H9 (cell line): ENCODE data around the gene USP5. TPM values are rescaled to one million over a fixed set of nuclear protein-coding genes. Genes with fewer than 3 reads are reported as not detected.

Experiments
- DNase-seq: peaks from one replicate; pipeline ENCODE4 v3.0.0-alpha.2; 2017
- H2AFZ ChIP-seq: one replicate; pipeline ENCODE4 v1.6.1; 2013; ENCODE audit warnings: mild to moderate bottlenecking, low read length, control low read depth, moderate library complexity
- H2AK5ac ChIP-seq: 2 replicates; pipeline ENCODE4 v1.6.1; 2013; ENCODE audit warnings: low read length, control low read depth, mixed read lengths; ENCODE audit not compliant: insufficient read length
- H2BK120ac ChIP-seq: one replicate; pipeline ENCODE4 v1.6.1; 2013; ENCODE audit warnings: low read depth, mild to moderate bottlenecking, low read length, control low read depth, inconsistent platforms; ENCODE audit not compliant: poor library complexity, severe bottlenecking
- H2BK12ac ChIP-seq: 2 replicates; pipeline ENCODE4 v1.6.1; 2013; ENCODE audit warnings: low read length, control low read depth, mixed read lengths, low read depth; ENCODE audit not compliant: insufficient read length
- H2BK15ac ChIP-seq: 2 replicates; pipeline ENCODE4 v1.6.1; 2013; ENCODE audit warnings: low read depth, low read length, control low read depth
- H2BK20ac ChIP-seq: one replicate; pipeline ENCODE4 v1.6.1; 2013; ENCODE audit warnings: low read depth, mild to moderate bottlenecking, low read length, control low read depth, inconsistent platforms; ENCODE audit not compliant: poor library complexity, severe bottlenecking
- H2BK5ac ChIP-seq: 2 replicates; pipeline ENCODE4 v1.6.1; 2013; ENCODE audit warnings: low read length, control low read depth, mixed read lengths; ENCODE audit not compliant: insufficient read length
- H3K14ac ChIP-seq: 2 replicates; pipeline ENCODE4 v1.6.1; 2013; ENCODE audit warnings: low read length, control low read depth; ENCODE audit not compliant: insufficient read depth
- H3K18ac ChIP-seq: 2 replicates; pipeline ENCODE4 v1.6.1; 2013; ENCODE audit warnings: low read depth, mild to moderate bottlenecking, mixed read lengths, low read length, control low read depth; ENCODE audit not compliant: insufficient read length
- H3K23ac ChIP-seq: 2 replicates; pipeline ENCODE4 v1.6.1; 2013; ENCODE audit warnings: low read length, control low read depth, mixed read lengths, low read depth; ENCODE audit not compliant: insufficient read length
- H3K23me2 ChIP-seq: 2 replicates; pipeline ENCODE4 v1.6.1; 2013; ENCODE audit warnings: low read depth, mild to moderate bottlenecking, mixed read lengths, low read length, control low read depth; ENCODE audit not compliant: insufficient read length, poor library complexity, severe bottlenecking
- H3K27ac ChIP-seq: 2 replicates; pipeline ENCODE4 v1.5.1; 2013; ENCODE audit warnings: low read length, control low read depth, mixed read lengths, low read depth; ENCODE audit not compliant: insufficient read length
- H3K27me3 ChIP-seq: 2 replicates; pipeline ENCODE4 v1.6.1; 2013; ENCODE audit warnings: low read length, control low read depth, inconsistent platforms; ENCODE audit not compliant: insufficient read depth
- H3K4ac ChIP-seq: 2 replicates; pipeline ENCODE4 v1.6.1; 2013; ENCODE audit warnings: low read depth, mild to moderate bottlenecking, control low read depth, inconsistent platforms, low read length, moderate library complexity
- H3K4me1 ChIP-seq: 2 replicates; pipeline ENCODE4 v1.6.1; 2013; ENCODE audit warnings: low read length, control low read depth, inconsistent platforms; ENCODE audit not compliant: insufficient read depth
- H3K4me2 ChIP-seq: 2 replicates; pipeline ENCODE4 v1.6.1; 2013; ENCODE audit warnings: low read length, control low read depth, mixed read lengths; ENCODE audit not compliant: insufficient read length, insufficient read depth
- H3K56ac ChIP-seq: 2 replicates; pipeline ENCODE4 v1.6.1; 2013; ENCODE audit warnings: low read depth, mild to moderate bottlenecking, mixed read lengths, low read length, control low read depth; ENCODE audit not compliant: insufficient read length
- H3K79me1 ChIP-seq: 2 replicates; pipeline ENCODE4 v1.6.1; 2013; ENCODE audit warnings: low read depth, mild to moderate bottlenecking, moderate library complexity, low read length, control low read depth, inconsistent platforms; ENCODE audit not compliant: insufficient read depth, poor library complexity, severe bottlenecking
- H3K79me2 ChIP-seq: 2 replicates; pipeline ENCODE4 v1.6.1; 2013; ENCODE audit warnings: low read length, control low read depth, inconsistent platforms; ENCODE audit not compliant: insufficient read depth
- H3K9ac ChIP-seq: 2 replicates; pipeline ENCODE4 v1.6.1; 2013; ENCODE audit warnings: low read length, control low read depth, mixed read lengths; ENCODE audit not compliant: insufficient read length; ENCODE audit errors: extremely low read depth
- H3K9me3 ChIP-seq: one replicate; pipeline ENCODE4 v1.6.1; 2013; ENCODE audit warnings: low read depth, low read length, inconsistent platforms; ENCODE audit not compliant: control insufficient read depth
- H3T11ph ChIP-seq: one replicate; pipeline ENCODE4 v1.6.1; 2013; ENCODE audit warnings: mild to moderate bottlenecking, low read length, control low read depth, inconsistent platforms
- H4K20me1 ChIP-seq: one replicate; pipeline ENCODE4 v1.6.1; 2013; ENCODE audit not compliant: control insufficient read depth, insufficient read length, insufficient read depth
- H4K5ac ChIP-seq: 2 replicates; pipeline ENCODE4 v1.6.1; 2013; ENCODE audit warnings: low read depth, mild to moderate bottlenecking, mixed read lengths, low read length, control low read depth; ENCODE audit not compliant: insufficient read length
- H4K8ac ChIP-seq: replicated peaks from 2 replicates; pipeline ENCODE4 v1.6.1; 2013; ENCODE audit warnings: low read length, control low read depth, mixed read lengths, low read depth; ENCODE audit not compliant: insufficient read length
- H4K91ac ChIP-seq: 2 replicates; pipeline ENCODE4 v1.6.1; 2013; ENCODE audit warnings: low read depth, mild to moderate bottlenecking, moderate library complexity, mixed read lengths, low read length, control low read depth; ENCODE audit not compliant: insufficient read length
- H3K27ac Mint-ChIP-seq, 3 experiments: 2 replicates in 2 of 3; 3 replicates in 1 of 3; pipeline ENCODE4 v1.8.0; 2020 to 2021; ENCODE audit warnings: mixed read lengths in 3 of 3, mild to moderate bottlenecking in 1 of 3, moderate library complexity in 1 of 3
- H3K27me3 Mint-ChIP-seq: 2 replicates; pipeline ENCODE4 v1.8.0; 2021; ENCODE audit warnings: low read depth, mild to moderate bottlenecking, moderate library complexity, mixed read lengths
- H3K36me3 Mint-ChIP-seq, 3 experiments: 2 replicates in 2 of 3; 3 replicates in 1 of 3; pipeline ENCODE4 v1.8.0; 2020 to 2021; ENCODE audit warnings: low read depth in 3 of 3, mixed read lengths in 3 of 3; ENCODE audit not compliant: insufficient read depth in 1 of 3
- H3K4me1 Mint-ChIP-seq, 2 experiments: 2 replicates each; pipeline ENCODE4 v1.8.0; 2020; ENCODE audit warnings: mixed read lengths in 2 of 2
- H3K4me3 Mint-ChIP-seq, 2 experiments: 2 replicates in 1 of 2; 3 replicates in 1 of 2; pipeline ENCODE4 v1.8.0; 2020 to 2021; ENCODE audit warnings: mild to moderate bottlenecking in 2 of 2, mixed read lengths in 2 of 2, moderate library complexity in 1 of 2
- H3K9me3 Mint-ChIP-seq, 2 experiments: 2 replicates in 1 of 2; 3 replicates in 1 of 2; pipeline ENCODE4 v1.8.0; 2020; ENCODE audit warnings: mild to moderate bottlenecking in 2 of 2, mixed read lengths in 2 of 2, moderate library complexity in 1 of 2
- CTCF ChIP-seq: fragments of 200-600 bp; sonication (generic); conservative IDR thresholded peaks from 3 replicates; pipeline ENCODE4 v1.8.0; 2021; ENCODE audit warnings: antibody characterized with exemption, mild to moderate bottlenecking
- WGBS: extraction: QIAGEN DNeasy Blood & Tissue Kit; methylation state at CpG from one replicate; pipeline ENCODE4 v1.1.7; 2013; ENCODE audit warnings: missing lambda C conversion rate, low lambda C conversion rate, mixed read lengths; ENCODE audit not compliant: insufficient read length; ENCODE audit errors: extremely low coverage; 5-methylcytosine and 5-hydroxymethylcytosine counted together
- total RNA-seq: library from RNA; stranded (reverse); gene quantifications from 2 replicates; pipeline ENCODE4 v1.2.1, GENCODE V29; 2021

The USP5 gene
- total RNA-seq, 1 experiment from 2014 or later = 143 TPM

GRCh38 chr12:6826125-6826733 lies 25.7 kb upstream of the USP5 start:
- Histone ChIP-seq H3K27me3 (no peaks in the 10 kb centered on the region; the same call in 1 of the 2 replicates), H3K9me3 (no peaks in the 10 kb centered on the region), H3K79me1 (no peaks in the 10 kb centered on the region), H3T11ph (no peak overlapping the region), H2BK15ac (no peak overlapping the region), H3K56ac (no peak overlapping the region), H3K4ac (no peak overlapping the region), H2AK5ac (no peak overlapping the region), H4K20me1 (peaks cover 6% of the 10 kb centered on the region), H3K9ac (no peak overlapping the region), H2BK5ac (no peak overlapping the region), H3K23ac (no peak overlapping the region), H2AFZ (no peak overlapping the region), H3K4me1 (peaks cover 3% of the 10 kb centered on the region; the same call in 1 of the 2 replicates), H3K79me2 (peaks cover 2% of the 10 kb centered on the region; the same call in 1 of the 2 replicates), H4K91ac (no peak overlapping the region), H3K14ac (no peak overlapping the region), H4K8ac (no peak overlapping the region), H2BK12ac (no peak overlapping the region), H3K18ac (no peak overlapping the region), H4K5ac (no peak overlapping the region), H3K4me2 (no peak overlapping the region), H2BK20ac (no peak overlapping the region), H2BK120ac (no peak overlapping the region), H3K23me2 (peaks cover 19% of the 10 kb centered on the region), H3K27ac (no peak overlapping the region)
- Mint-ChIP-seq H3K27ac (peak overlapping the region in 1 of 3 experiments; percentile 59; a peak in 2 of 7 replicates), H3K9me3 (no peaks in the 10 kb centered on the region), H3K27me3 (peaks cover 37% of the 10 kb centered on the region), H3K36me3 (peaks cover 18 to 23% (median 22%) of the 10 kb centered on the region in 3 experiments), H3K4me3 (no peak overlapping the region; a peak in 1 of 5 replicates), H3K4me1 (peaks cover 45 to 61% of the 10 kb centered on the region in 2 experiments)
- no peak for DNase-seq
- no CpG with 5 or more reads among the region's 17 CpGs for WGBS
- no peak for TF ChIP-seq CTCF
